SKM-1 (cell line): ENCODE data around the gene TMEM255B.
"Not testable (repeated sequence)": the region's sequence is repeated elsewhere in the genome, so short reads cannot be mapped to it uniquely, and the experiment has no call there.

ENCODE experiments used
- DNase-seq: peaks from one replicate; lab custom pipeline; 2025; ENCODE audit not compliant: unreplicated experiment; lab: John Stamatoyannopoulos, UW

Gene TMEM255B

DNA sequence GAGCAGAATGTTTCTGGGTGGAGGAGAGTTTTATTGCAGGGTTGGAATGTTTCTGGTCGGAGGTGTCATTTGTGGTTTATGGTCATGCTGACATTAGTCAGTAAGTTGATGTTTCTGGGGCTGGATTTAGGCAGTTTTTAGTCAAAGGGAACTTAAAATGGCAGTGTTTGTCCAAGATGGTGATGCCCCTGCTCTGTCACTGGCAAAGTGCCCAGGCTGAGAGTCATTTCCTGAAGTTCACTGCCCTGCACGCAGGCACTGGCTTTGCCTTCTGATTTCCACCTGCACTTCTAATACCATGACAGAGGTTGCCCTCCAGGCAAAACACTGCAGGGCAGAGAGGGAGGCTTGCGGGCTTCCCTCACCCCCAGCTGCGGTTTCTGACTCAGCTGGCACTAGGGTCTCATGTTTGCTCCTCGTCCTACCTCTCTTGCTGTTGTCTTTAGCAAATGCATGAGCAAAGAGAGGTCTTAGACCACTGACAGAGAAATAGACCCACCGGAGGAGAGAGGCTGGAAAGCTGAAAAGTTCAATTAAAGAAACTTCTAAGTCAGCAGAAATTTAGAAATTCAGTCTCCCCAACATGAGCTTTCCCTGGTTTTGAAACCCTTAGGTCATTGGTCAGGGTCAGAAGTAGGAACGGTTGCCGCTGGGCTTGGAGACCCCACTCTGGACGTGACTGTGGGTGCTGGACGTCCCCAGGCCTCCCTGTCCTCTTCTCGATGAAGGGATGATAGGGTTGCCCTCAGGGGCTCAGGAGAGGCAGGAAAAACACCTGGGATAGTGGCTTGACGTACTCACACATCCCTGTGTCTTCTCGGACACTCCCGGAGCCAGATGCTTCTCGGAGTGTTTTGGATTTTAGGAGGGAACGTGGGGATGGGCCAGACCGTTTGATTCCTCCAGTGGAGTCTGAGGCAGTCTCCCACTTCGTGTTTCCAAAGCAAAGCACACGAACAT lies 26.3 kb downstream of the TMEM255B start:
- no peak for DNase-seq

DNA sequence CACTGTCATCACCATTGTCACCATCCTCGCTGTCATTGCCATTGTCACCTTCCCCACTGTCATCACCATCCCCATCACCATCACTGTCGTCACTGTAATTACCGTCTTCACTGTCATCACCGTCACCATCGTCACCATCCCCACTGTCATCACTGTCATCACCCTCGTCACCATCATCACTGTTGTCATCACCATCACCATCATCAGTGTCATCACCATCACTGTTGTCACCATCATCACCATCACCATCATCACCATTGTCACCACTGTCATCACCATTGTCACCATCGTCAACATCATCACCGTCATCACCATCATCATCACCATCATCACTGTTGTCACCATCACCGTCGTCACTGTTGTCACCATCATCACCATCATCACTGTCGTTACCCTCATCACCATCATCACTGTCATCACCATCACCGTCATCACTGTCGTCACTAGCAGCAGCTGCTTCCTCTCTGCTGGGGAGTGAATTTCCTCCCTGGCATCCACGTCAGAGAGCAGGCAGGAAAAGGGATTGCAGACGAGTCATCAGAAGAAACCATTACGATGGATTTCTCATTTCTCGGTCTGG lies 27.3 kb downstream of the TMEM255B start:
- no peak for DNase-seq

DNA sequence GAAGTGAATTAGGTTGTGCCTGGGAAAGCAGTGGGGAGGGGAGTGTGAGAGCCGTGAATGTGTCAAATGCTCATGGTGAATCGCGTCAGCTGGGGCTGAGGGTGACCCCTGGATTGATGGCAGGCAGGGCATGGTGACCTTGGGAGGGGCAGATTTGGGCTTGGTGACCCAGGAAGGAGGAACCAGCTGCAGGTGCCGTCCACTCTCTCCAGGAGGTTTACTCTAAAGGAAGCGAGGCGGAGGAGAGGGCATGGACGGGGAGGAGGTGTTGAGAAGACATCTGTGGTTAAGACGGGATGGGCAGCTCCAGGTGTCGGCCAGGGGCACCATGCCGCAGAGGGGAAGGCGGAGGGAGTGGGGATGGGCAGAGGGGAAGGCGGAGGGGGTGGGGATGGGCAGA lies 28.7 kb downstream of the TMEM255B start:
- no peak for DNase-seq

DNA sequence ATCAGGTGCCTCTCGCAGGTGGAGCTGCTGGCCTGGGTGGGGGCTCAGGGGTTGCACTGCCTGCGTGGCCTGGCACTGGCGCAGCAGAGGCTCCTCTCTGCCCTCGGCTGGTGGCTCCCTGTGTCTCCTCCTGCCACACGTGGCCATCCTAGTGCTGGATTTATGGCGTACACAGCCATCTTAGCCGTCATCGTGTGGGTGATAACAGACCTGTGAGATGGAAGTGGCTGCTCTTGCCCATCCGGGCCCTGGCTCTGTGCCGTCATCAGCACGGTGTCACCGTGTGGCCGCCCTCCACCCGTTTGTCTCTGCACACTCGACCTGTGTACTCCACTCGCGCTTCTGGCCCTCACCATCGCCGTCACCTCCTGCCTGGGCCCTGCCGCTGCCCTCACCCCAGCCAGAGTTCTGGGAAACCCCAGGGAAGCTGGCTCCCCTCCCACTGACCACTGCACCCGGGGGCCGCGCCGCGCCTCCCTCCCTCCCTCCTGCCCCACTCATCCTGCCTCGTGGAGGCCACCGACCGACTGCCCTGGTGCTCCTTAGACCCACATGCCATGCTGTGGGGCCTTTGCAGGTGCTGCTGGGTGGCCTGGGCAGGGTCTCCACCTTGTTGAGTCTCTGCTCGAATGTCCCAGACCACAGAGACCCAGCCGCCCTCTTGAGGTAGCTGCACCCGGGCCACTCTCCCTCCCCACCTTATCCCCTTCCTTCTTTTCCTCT lies 29.5 kb downstream of the TMEM255B start:
- DNase-seq, result no peak

DNA sequence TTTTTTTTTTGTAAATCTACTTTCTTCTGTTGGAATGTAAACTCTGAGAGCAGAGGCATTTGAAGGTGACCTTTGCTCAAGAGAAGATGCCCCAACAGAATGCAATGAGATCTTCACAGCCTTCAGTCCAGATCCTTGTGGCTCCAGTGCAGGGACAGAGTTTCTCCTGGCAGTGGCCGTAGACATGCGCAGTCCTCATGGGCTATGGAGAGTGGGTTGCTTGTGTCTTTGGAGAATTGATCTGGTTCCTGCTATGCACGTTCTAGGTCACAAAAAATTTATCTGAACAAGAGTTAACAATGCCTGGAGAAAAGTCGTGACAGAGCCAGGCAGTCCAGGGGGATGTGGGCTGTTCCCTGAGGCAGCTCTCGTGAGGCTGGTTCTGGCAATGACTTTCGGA lies 30.1 kb downstream of the TMEM255B start:
- no peak for DNase-seq

DNA sequence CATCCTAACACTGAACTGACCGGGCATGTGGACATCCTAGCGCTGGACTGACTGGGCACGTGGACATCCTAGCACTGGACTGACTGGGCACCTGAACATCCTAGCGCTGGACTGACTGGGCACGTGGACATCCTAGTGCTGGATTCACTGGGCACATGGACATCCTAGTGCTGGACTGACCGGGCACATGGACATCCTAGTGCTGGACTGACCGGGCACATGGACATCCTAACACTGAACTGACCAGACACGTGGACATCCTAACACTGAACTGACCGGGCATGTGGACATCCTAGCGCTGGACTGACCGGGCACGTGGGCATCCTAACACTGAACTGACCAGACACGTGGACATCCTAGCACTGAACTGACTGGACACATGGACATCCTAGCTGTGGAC lies 30.9 kb downstream of the TMEM255B start:
- DNase-seq, result not testable (repeated sequence)

DNA sequence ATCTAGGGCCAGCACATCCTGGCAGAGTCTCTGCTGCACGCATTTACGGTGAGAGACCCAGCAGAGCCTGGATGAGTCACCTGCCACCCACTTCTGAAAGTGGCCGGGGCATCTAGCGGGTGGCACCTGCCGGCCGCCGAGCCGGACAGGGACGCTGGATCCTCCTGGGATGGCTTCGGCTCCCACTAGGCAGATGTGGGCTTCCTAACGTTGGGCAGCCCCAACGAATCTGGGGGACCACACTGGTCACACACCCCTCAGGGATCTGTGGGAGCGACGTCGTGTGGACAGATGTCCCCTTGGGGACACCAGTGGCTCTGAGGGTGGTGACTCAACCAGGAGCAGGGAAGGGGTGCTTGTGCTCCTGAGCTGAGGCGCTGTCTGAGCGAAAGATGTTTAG lies 32.2 kb downstream of the TMEM255B start:
- no peak for DNase-seq

DNA sequence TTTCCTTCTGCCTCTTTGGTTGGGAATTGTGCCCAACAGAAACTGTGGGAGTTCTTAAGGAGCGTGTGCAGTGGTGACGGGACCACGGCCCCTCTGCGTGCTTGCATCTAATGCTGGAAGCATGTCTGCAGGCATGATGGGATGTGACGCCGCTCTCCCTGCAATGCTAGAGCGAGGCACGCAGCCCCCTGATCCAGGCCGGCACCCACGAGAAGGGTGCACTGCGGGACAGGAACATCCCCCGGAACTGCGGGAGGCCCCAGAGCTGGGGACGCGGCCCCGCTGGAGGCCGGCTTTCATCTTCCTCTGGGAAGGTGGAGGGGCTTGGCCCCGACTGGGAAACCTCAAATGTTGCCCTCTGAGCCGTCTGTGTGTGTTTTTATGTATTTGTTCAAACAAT lies 32.7 kb downstream of the TMEM255B start:
- no peak for DNase-seq

DNA sequence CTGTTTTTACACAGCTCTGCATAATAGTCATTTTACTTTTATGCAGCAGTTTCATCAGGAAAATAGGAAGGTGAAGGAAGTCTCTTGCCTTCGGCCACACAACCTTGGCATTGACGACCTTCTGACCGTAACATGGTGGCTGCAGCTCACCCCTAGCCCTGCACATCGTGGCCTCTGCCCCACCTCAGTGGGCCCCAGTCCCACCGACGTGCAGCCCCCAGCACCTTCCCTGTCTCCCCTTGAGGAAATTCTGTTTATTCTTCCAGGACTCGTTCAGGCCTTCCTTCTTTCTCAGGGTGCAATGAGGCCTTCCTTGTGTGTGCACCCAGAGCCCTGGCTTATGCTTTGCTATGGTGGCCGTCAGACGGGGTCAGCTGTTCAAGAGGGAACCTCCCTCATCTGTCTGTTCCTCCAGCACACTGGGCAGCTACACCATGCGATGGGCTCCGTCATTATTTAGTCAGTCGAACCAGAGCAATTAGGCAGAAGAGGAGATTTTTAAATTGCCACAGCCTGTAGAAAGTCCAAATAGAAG lies 33.3 kb downstream of the TMEM255B start:
- DNase-seq, result no peak

DNA sequence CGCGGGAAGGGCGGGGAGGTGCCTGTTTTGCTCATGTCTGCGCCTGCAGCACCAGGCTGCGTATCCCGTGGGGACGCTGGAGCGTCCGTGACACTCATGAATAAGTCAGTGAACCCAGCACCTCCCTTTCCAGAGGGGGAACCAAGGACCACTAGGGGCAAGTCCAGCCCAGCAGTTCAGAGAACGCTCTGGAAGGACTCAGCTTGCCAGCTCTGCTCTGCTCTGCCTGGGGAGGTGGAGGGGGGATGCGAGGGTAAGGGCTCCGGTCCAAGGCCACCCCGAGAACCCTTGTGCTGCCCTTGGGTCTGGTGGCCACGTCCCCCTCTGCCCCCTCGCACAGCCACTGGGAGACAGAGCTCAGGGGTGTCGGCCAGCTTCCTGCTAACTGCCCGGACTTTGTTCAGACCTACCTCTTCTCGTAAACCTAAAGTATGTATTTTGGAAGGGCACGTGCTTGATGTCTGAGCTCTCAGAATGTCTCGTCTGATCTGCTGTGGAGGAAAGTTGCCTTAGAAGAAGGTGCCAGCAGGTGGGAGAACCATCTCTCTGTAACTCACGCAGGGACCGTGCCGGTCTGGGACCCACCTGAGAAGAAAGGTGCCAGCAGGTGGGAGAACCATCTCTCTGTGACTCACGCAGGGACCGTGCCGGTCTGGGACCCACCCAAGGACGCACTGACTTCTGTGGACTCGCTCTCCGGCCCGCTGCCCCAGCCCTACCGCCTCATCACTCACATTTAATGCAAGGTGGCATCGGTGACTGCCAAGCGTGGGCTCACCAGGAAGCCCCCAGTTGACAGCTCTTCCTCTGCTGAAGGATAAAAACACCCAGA lies 34.1 kb downstream of the TMEM255B start:
- no peak for DNase-seq

DNA sequence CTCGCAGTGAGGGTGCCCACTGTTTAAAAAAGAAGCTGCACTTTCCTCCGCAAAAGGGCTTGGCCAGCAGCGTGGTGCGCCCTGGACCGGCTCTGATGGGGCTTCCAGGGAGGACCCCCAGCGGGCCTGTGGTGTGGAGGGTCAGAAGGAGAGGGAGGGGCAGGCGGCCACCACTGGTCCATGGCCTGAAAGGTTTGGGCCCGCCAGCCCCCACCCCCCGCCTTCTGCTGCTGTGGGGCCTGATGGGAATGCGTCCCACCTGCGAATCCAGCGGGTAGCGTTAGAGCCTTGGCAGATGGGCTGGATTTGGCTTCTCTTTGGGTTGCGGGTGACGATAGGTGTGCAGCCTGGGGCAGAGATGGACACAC lies 34.7 kb downstream of the TMEM255B start:
- DNase-seq, result no peak

DNA sequence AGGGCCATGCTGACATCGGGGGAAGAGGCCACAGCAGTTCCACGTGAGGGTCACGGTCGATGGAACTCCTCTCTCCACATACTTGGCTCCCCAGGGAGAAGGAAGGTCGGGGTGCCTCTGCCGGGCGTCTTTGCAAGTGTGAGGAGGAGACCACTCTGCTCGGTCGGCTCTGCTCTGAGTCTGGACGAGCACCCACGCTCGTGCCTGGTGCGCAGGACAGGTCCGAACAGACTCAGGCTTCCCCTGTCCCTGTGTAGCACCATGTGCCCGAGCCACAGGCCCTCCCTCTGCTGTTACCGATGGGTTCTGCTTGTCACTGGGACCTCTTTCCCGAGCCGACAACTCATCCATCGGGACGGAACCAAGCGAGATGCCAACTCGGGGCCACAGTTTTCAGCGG lies 35.1 kb downstream of the TMEM255B start:
- DNase-seq, result no peak

DNA sequence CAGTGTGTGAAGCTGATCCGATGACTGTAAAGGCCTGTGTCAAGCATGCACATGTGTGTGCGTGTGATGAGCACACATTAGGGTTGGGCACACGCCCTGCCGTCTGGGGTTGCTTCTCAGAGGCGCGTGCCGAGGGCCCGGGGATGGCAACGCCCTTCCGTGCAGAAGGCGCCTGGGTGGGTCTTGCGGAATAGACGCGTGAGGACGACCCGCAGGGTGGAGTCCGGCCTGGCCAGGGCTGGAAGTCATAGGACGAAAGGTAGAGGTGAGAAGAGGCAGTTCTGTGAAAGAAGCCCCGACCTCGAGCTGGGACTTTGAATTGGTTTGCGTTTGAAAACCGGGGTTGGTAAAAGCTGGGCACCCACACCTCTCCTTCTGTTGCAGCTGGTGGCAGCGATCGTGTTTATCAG lies 35.7 kb downstream of the TMEM255B start:
- no peak for DNase-seq

DNA sequence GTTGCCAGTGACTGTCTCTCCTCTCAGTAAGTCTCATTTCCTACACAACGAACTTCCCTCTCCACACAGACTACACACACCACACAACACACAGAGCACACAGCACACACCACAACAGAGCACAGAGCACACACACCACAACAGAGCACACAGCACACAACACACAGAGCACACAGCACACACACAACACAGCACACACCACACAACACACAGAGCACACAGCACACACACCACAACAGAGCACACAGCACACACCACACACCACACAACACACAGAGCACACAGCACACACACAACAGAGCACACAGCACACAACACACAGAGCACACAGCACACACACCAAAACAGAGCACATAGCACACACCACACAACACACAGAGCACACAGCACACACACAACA lies 36.3 kb downstream of the TMEM255B start:
- DNase-seq, result not testable (repeated sequence)

DNA sequence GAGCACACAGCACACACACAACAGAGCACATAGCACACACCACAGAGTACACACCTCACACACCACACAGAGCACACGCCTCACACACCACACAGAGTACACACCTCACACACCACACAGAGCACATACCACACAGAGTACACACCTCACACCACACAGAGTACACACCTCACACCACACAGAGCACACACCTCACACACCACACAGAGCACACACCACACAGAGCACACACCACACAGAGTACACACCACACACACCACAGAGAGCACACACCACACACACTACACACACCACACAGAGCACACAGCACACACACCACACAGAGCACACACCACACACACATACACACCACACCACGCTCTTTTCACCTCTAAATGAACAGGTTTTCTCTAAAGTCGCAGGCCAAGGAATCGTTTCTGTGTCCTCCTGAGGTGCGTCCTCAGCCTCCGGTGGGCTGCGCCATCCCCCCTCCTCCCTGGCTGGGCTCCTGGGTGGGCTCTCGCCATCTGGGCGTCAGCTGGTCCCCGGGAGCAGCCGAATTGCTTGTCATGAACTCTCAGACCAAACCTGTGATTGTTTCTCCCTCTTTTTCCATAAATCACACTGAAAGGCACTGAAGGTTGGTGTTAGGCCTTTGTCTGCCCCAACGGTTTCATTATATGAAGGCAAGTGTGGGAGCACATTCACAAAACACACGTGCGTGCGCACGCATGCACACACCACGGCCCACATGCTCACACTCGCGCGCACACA lies 37.4 kb downstream of the TMEM255B start:
- no peak for DNase-seq

DNA sequence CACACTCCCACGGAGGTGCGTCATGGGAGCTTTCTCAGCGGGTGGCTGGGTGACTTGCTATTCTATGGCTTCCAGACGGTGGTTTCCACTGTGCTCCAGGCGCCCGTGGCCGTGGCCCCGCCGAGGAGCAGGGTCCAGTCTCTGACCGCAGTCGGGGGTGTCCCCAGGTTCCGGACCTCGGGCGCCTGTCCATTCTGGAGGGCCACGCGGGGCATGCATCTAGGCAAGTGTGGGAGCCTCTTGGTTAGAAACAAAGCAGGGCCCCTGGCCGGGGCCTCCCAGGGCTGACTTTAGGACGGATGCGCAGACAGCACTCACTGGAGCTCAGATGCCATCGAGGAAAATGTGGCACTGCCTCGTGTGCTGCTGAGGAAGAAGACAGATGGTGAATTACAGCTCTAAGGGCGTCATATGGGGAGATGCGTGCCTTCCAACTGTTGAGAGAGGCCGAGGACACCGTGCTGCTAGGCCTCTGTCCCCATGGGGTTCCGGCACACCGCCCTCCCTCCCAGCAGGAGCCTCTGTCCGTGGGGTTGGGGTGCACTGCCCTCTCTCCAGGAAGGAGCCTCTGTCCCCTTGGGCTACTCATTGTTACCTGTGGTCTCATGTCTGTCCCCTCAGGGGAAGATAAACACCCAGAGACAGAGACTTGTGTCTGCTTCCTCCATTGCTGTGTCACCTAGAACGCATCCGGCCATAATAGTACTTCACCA lies 38.1 kb downstream of the TMEM255B start:
- DNase-seq, result no peak

DNA sequence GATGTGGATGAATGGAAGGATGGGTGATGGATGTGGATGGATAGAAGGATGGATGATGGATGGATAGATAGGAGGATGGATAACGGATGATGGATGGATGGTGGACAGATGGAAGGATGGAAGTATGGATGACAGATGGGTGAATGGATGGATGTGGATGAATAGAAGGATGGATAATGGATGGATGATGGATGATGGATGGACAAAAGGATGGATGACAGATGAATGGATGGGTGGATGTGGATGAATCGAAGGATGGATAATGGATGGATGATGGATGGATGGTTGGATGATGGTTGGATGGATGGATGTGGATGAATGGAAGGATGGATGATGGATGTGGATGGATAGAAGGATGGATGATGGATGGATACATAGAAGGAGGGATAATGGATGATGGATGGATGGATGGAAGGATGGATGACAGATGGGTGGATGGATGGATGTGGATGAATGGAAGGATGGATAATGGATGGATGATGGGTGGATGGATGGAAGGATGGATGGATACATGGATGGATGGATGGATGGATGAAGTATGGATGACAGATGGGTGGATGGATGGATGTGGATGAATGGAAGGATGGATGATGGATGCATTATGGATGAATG lies 39.3 kb downstream of the TMEM255B start:
- DNase-seq, result no peak

DNA sequence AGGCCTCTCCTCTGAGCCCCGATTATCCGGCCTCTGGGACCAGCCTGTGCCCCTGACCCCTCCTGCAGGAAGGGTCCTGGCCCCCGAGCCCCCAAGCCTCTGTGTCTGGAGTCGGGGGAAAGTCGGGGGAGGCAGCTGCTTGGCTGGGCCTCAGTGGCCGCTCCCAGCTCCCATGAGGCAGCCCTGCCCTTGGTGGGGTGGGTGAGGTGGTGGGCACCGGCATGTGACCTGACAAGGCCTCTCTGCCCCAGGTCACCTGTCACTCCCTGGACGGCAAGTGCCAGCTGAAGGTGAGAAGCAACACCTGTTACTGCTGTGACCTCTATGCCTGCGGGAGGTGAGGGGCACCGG lies 41.5 kb downstream of the TMEM255B start:
- no peak for DNase-seq

DNA sequence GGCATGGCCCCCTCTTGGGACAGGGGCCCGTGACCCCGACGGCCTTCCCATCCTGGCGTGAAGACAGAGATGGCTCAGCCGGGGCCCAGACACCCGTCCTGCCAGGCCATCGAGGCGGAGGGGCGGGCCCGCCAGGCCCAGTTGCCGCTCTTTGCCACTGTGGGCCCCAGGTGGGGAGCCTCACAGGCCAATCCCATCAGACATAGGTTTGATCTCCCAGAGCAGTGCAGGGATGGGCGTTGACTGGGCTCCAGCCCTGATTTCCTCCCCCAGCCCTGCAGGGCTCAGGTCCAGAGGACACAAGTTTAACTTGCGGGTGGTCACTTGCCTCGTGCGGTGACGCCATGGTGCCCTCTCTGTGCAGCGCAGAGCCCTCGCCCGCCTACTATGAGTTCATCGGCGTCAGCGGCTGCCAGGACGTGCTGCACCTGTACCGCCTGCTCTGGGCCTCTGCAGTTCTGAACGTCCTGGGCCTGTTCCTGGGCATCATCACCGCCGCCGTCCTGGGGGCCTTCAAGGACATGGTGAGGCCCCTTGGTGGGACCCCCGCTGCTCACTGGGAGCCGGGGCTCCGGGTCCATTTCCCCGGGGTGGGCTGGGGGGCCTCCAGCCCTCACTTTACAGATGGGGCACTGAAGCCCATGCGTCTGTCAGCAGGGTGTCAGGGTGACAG lies 42.4 kb downstream of the TMEM255B start:
- no peak for DNase-seq
